Mononuclear cell (primary cell): ENCODE measurements around the gene PUM1. TPM values are rescaled to one million over a fixed set of nuclear protein-coding genes. Genes with fewer than 3 reads are reported as not detected.

Experiments used
- H3K27me3 ChIP-seq: 2 replicates; pipeline ENCODE4 v1.6.0; 2011; ENCODE audit warnings: low read length, control low read depth; ENCODE audit not compliant: insufficient read depth
- H3K4me1 ChIP-seq: 2 replicates; pipeline ENCODE4 v1.5.1; 2011; ENCODE audit warnings: mild to moderate bottlenecking, low read length, control low read depth; ENCODE audit not compliant: insufficient read depth
- H3K4me3 ChIP-seq: 2 replicates; pipeline ENCODE4 v1.5.1; 2011; ENCODE audit warnings: mild to moderate bottlenecking, low read length, moderate library complexity
- H3K9me3 ChIP-seq: 2 replicates; pipeline ENCODE4 v1.5.1; 2011; ENCODE audit warnings: low read depth, mild to moderate bottlenecking, control low read depth, low read length
- total RNA-seq: library from RNA; depleted of rRNA; stranded (reverse); fragments of >200 nt; gene quantifications from one replicate; pipeline ENCODE4 v1.2.3, GENCODE V29; 2012

The PUM1 gene
- total RNA-seq, 1 donor = 154 TPM

DNA sequence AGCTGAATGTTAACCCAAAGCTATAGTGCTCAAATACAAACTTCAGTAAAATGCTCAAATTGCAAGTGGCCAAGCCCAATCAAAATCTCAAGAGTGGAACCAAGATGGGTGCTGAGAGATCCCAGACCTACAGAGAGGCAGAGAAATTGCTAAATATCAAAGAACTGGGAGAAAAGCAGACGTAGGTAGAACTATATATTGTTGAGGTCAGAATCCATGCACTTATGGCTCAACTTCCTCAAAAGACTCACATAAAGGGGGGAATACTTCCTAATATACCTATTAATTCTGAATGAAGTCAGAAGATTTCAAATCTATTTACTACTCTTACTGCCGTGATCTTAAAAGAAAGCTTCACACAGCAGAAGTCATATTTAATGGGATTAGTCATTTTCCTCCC, 65.2 kb downstream of the PUM1 start:
- peaks cover 15% of the 10 kb centered on the region for H3K4me1 ChIP-seq
- H3K4me3 ChIP-seq = no peak overlapping the region
- no peaks in the 10 kb centered on the region for H3K27me3 ChIP-seq
- no peaks in the 10 kb centered on the region for H3K9me3 ChIP-seq

DNA sequence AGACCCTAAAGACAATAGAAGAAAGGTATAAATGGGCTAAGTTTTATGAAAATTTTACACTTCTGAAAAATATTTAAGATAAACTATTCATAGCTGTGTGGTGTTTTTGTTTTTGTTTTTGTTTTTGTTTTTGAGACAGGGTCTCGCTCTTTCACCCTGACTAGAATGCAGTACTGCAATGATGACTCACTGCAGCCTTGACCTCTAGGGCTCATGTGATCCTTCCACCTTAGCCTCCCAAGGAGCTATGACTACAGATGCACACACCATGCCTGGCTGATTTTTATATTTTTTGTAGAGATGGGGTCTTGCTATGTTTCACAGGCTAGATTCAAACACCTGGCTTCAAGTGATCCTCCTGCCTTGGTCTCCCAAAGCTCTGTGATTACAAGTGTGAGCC, 66.6 kb downstream of the PUM1 start:
- Histone ChIP-seq H3K9me3 (no peaks in the 10 kb centered on the region), H3K4me3 (no peak overlapping the region), H3K4me1 (peaks cover 19% of the 10 kb centered on the region), H3K27me3 (no peaks in the 10 kb centered on the region)

DNA sequence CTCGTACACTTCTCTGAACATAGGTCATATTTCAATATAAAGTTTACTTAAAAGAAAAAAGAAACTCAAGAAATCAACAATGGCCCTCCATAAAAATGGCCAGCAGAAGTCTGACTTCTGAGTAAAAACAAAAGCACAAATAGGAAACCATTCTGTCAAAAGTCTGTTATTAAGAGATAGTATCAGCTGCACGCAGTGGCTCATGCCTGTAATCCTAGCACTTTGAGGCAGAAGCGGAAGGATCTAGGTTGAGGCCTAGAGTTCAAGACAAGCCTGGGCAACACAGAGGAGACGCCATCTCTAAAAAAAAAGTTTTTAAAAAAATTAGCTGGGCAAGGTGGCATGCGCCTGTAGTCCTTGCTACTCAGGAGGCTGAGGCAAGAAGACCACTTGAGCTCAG, 67.3 kb downstream of the PUM1 start:
- Histone ChIP-seq H3K4me3 (no peak overlapping the region), H3K4me1 (peaks cover 19% of the 10 kb centered on the region), H3K27me3 (no peaks in the 10 kb centered on the region), H3K9me3 (no peaks in the 10 kb centered on the region)

DNA sequence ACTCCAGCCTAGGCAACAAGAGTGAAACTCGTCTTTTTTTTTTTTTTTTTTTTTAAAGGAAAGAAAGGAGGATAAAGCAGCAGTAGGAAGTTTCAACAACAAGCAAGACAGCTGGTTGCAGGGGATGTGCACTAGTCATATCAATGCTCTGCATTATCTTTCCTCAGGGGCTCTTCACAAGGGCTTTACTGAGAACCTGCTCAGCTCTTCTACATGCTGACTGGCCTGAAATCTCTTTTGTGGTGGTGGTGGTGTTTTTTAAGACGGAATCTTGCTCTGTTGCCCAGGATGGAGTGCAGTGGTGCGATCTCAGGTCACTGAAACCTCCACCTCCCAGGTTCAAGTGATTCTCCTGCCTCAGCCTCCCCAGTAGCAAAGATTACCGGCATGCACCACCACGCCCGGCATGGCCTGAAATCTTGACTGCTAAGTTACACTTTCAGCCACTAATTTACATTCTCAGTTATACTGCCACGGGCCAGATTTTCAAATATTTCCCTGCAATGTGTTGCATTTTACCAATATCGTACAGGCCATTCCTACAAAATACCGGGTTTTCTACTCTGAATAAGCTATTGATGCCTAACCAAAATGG, 68.0 kb downstream of the PUM1 start:
- H3K4me1 ChIP-seq = peaks cover 19% of the 10 kb centered on the region
- H3K9me3 ChIP-seq = no peaks in the 10 kb centered on the region
- H3K4me3 ChIP-seq = no peak overlapping the region
- H3K27me3 ChIP-seq = no peaks in the 10 kb centered on the region

DNA sequence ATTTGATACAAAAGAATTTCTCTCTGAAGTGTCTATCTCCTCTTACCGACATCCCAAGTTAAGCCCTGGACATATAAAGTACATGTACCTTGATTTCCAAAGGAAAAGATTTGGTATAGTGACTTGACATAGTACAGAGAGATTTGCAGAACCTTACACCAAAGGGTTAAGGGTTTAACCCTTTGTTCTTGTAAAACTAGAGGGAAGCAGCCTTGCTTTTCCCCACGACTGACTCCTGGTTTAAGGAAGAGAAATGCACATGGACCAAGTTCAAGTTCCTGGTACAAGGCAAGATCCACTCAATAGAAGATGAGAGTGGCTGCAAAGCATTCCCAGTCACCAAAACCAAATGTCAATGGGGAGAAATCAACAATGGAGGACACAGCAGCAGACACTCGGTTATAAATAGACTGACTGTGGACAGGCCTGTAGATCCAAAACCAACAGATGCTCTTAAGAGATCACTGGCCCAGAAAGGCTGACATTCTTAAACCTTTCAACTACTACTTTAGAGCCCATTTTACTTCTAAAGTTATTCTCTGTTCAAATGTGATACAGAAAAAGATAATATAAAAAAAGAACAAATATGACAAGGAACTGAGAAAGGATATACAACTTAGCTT, 69.4 kb downstream of the PUM1 start:
- no peaks in the 10 kb centered on the region for H3K27me3 ChIP-seq

DNA sequence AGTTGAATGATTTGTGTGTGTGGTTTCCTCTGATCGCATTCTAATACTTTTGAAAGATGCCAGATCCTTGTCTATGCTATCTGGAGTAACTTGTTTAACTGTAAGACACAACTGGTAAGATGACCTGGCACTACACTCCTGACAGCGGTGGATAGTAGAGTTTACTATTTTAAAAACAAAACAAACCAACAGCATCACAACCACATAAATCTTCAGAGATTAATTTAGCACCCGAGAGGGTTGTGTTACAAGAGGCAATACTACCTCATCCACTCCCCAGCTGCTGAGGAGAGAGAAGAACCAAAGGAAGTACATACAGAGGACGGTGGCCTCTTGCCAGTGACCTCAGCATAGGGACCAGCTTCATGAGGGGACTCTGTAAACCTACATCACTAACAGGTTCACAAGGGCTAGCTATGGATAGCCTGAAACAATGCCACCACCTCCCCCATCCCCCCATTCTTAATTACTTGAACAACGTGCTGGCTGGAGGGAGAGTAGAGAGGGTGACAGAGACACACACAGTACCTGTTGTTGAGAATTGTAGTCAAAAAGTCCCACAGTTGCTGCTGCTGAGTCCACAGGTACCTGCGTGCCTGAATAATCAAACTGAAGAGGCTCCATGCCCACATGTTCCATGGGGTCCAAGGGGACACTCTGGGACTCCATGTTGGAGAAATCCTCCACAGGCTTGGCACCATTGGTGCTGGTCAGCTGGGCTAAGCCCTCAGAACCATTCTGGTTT, 73.5 kb downstream of the PUM1 start:
- Histone ChIP-seq H3K27me3 (no peaks in the 10 kb centered on the region), H3K4me3 (no peak overlapping the region), H3K4me1 (peaks cover 23% of the 10 kb centered on the region), H3K9me3 (no peaks in the 10 kb centered on the region)

More for the DNA sequence above, 69.4 kb downstream of the PUM1 start:
- H3K9me3 ChIP-seq = no peaks in the 10 kb centered on the region
- H3K4me3 ChIP-seq = no peak overlapping the region
- peaks cover 26% of the 10 kb centered on the region for H3K4me1 ChIP-seq

DNA sequence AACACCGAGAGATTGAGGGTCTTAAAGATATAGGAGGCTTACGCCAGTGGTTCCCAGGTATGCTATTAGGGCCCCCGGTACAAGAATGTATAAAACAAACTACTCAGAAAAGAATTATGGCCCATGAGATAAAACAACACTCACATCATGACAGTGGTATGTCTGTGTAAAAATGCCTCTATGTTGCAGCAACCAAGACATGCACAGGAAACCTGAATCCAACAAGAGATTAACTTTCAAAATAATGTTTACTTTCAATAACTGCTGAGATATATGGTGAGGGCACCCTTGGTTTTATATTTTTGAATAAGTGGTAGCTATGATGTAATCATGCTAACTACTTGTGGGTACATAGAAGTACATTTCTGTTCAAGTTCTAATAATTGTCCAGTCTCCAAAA, 74.9 kb downstream of the PUM1 start:
- H3K27me3 ChIP-seq = no peaks in the 10 kb centered on the region
- no peak overlapping the region for H3K4me3 ChIP-seq
- H3K9me3 ChIP-seq = no peaks in the 10 kb centered on the region
- peaks cover 14% of the 10 kb centered on the region for H3K4me1 ChIP-seq

DNA sequence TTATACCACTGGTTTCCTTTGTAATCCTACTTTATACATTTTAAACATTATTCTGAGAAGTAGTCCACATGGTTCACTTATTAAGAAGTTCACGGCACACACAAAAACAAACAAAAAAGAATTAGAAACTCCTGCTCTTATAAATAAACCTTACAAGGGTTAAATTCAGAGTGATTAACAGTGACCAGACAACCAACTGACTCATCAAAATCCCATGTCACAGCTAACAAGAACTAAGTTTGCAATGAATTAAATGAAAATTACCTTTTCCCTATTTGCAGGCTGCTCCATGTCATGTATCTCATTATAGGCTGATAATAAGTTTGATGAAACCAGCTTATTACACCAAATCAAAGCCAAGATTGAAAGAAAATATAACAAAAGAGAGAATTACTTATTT, 77.5 kb downstream of the PUM1 start:
- H3K4me3 ChIP-seq = no peak overlapping the region
- H3K9me3 ChIP-seq = no peaks in the 10 kb centered on the region
- H3K4me1 ChIP-seq = peaks cover 28% of the 10 kb centered on the region
- no peaks in the 10 kb centered on the region for H3K27me3 ChIP-seq

DNA sequence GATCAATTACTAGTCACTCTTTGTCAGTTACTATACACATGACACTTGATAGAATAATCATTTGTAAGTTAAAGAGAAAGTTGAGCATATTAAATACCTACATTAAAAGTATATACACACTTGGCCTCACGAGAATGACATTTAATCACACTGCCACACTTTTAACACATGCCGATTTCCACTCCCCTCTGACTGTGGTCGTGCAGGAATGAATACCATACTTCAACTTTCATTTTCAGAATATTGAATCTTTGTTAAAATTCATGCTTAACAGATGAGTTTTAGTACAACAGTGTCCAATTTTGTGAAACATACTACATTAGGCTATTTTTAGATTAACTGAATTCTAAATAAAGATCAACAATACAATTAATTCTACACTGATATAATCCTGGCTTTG, 78.8 kb downstream of the PUM1 start:
- H3K9me3 ChIP-seq = no peaks in the 10 kb centered on the region
- H3K4me1 ChIP-seq = peaks cover 31% of the 10 kb centered on the region

DNA sequence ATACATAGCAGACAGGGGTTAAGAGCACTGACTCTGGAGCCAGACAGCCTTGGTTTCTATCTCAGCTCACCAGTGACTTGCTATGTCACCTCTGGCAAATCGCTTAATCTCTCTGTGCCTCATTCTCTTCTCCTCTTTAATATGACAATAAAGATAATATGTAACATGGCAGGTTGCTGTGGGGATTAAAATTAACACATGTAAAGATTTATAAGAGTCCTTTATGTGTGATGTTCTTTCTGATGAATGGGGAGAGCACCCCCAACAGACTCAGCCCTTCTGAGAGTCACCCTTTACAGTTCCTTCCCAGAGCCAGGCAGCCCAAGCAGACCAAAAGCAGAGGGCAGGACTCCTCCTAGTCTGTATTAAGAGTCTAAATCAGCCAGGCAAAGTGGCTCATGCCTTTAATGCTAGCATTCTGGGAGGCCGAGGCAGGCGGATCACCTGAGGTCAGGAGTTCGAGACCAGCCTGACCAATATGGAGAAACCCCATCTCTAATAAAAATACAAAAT, 80.5 kb downstream of the PUM1 start:
- no peaks in the 10 kb centered on the region for H3K9me3 ChIP-seq
- H3K4me1 ChIP-seq = peaks cover 38% of the 10 kb centered on the region
- no peaks in the 10 kb centered on the region for H3K27me3 ChIP-seq

More for the DNA sequence above, 78.8 kb downstream of the PUM1 start:
- Histone ChIP-seq H3K27me3 (no peaks in the 10 kb centered on the region), H3K4me3 (no peak overlapping the region)

DNA sequence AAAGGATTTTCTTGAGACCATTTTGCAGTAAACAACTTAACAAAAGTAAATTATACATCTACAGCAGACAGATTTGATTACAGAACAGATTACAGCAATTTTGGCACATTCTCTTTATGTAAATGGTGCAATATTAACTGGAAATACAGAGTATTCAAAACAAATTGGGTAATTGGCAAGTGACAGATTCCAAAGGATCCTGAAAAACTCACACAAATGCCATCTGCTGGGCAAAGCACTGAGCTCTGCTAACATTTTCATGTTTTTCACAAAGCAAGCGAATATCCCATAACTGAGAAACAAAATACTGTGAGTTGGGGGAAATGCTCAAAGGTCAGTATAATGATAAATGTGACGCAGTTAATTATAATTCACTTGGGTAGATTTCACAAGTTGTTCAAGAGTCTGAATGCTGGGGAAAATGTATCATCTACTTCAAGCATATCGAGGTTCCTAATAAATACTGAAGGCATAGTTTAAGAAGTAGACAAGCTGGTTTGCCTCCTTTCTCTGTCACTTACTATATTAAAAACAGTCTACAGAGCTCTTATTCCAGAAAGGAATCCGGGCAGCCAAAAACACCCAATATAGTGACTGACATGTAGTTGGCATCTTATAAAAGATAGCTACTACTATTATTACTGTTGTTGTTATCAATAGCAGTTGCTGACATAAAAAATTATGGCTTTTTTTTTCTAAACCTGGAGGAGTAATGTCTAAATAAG, 81.2 kb downstream of the PUM1 start:
- Histone ChIP-seq H3K4me1 (peaks cover 38% of the 10 kb centered on the region), H3K4me3 (no peak overlapping the region), H3K9me3 (no peaks in the 10 kb centered on the region), H3K27me3 (no peaks in the 10 kb centered on the region)

More for the DNA sequence above, 80.5 kb downstream of the PUM1 start:
- no peak overlapping the region for H3K4me3 ChIP-seq

DNA sequence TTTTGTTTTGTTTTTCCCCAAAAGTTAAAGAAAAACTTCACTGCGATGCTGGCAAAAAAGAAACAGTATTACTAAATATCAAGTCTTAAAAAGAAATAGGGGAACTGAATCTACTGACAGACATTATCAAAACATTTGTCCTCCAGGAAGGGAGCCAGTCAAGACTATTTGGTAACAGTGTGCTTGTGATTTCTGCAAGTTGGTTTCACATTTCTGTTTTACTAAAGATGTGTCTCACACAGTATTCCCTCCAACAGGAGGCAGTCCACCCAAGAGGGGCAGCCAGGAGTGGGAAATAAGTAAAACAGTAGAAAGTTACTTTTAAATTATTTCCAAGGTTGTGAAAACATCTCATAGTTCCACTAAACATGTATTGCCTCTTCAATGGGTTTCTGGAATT, 82.6 kb downstream of the PUM1 start:
- Histone ChIP-seq H3K9me3 (no peaks in the 10 kb centered on the region), H3K4me1 (peaks cover 38% of the 10 kb centered on the region), H3K27me3 (no peaks in the 10 kb centered on the region), H3K4me3 (no peak overlapping the region)

DNA sequence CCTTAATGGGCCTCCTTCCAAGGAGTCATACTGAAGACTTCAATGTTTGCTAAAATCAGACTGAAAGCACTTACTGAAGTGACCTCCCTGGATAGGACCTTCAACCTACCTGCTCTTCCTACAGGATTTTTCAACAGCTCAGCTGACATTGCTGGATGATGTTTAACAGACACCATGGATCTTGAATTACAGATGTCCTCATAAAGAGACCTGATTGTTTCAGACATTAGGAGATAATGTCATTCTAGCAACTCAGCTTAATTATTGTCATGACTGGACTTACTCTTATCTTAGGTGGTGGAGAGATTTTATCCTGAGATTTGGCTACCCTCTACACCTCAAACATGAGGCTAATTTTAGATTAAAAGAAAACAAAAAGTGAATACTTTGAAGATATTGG, 83.1 kb downstream of the PUM1 start:
- H3K4me1 ChIP-seq = peaks cover 38% of the 10 kb centered on the region
- H3K27me3 ChIP-seq = no peaks in the 10 kb centered on the region
- H3K9me3 ChIP-seq = no peaks in the 10 kb centered on the region
- H3K4me3 ChIP-seq = no peak overlapping the region

DNA sequence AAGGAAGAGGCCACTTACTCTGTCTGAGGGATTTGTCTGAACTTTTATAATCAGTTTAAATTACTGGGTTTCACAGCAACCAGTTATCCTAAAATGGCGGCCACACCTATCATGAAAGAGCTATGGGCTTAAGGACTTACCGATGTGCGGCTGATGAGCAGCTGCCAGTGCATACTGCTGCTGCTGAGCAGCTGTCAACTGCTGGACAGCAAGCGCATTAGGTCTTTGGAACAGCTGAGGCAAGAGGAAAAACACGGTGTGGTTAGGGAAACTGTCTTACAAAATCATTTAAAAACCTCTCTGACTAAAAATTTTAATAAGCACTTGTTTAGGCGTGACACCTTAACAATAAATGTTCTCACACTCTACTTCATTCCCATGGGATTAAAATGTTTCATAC, 84.3 kb downstream of the PUM1 start:
- H3K4me3 ChIP-seq = no peak overlapping the region
- no peaks in the 10 kb centered on the region for H3K9me3 ChIP-seq
- H3K4me1 ChIP-seq = peaks cover 49% of the 10 kb centered on the region
- H3K27me3 ChIP-seq = no peaks in the 10 kb centered on the region

DNA sequence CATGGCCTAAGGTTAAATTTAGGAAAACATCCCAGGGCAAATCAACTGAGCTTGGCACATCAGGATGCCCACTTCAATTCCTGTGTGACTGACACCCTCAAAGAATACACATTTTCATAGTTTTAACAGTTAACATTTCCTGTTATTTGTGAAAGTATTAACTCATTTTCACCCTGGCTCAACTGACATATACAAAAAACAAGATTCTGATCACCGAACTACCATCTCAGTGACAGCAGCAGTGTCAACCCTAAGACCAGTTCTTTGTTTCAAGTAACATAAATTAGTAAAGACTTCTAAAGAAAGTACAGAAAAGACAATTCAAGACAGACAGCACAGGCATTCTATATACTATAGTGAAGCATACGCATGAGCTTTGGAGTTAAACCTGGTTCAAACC, 88.0 kb downstream of the PUM1 start:
- Histone ChIP-seq H3K27me3 (no peaks in the 10 kb centered on the region), H3K4me3 (no peak overlapping the region)

More for the DNA sequence above, 88.0 kb downstream of the PUM1 start:
- H3K4me1 ChIP-seq = peaks cover 34% of the 10 kb centered on the region
- H3K9me3 ChIP-seq = no peaks in the 10 kb centered on the region
